Prostate gland (tissue), 2 donors: Measurements from ENCODE around the gene DNAH8. TPM values are rescaled to one million over a fixed set of nuclear protein-coding genes. Genes with fewer than 3 reads are reported as not detected.

Experiments used
- DNase-seq: peaks from one replicate; pipeline ENCODE4 v3.0.0-alpha.2; 2019; ENCODE audit warnings: low spot score
- H3K27ac ChIP-seq, 2 donors: fragments of 200-600 bp; sonication (generic); 2 replicates each; pipeline ENCODE4 v1.5.1; 2017 to 2019
- H3K27me3 ChIP-seq: fragments of 200-600 bp; sonication (generic); replicated peaks from 2 replicates; pipeline ENCODE4 v1.5.1; 2019; ENCODE audit not compliant: insufficient read depth
- H3K36me3 ChIP-seq, 2 donors: fragments of 200-600 bp; sonication (generic); 1 replicate in 1 of 2; 2 replicates in 1 of 2; pipeline versions ENCODE4 v1.5.1 to v1.8.1; 2017 to 2019
- H3K4me1 ChIP-seq: fragments of 200-600 bp; sonication (generic); replicated peaks from 2 replicates; pipeline ENCODE4 v1.5.1; 2019
- H3K4me3 ChIP-seq, 2 donors: fragments of 200-600 bp; sonication (generic); 2 replicates each; pipeline ENCODE4 v1.5.1; 2017 to 2019
- H3K9me3 ChIP-seq: fragments of 200-600 bp; sonication (generic); 2 replicates; pipeline ENCODE4 v1.5.1; 2017
- CTCF ChIP-seq, 4 experiments: fragments of 200-600 bp in 2 of 4; fragments of 450-650 bp in 2 of 4; sonication (generic) in 2 of 4; IDR thresholded peaks; 1 replicate in 3 of 4; 2 replicates in 1 of 4; pipeline ENCODE4 v1.5.1; 2016 to 2019; ENCODE audit warnings: antibody characterized with exemption in 4 of 4, mild to moderate bottlenecking in 2 of 4, moderate library complexity in 2 of 4
- POLR2A ChIP-seq: fragments of 450-650 bp; IDR thresholded peaks from one replicate; pipeline ENCODE4 v1.6.1; 2016; ENCODE audit warnings: antibody characterized with exemption, mild to moderate bottlenecking
- POLR2AphosphoS5 ChIP-seq: sonication (generic); formaldehyde crosslinking; IDR thresholded peaks from one replicate; pipeline ENCODE4 v1.6.1; 2017; ENCODE audit warnings: antibody characterized with exemption
- WGBS: methylation state at CpG from one replicate; pipeline ENCODE4 v1.1.5; 2018; 5-methylcytosine and 5-hydroxymethylcytosine counted together
- intact Hi-C: fragments of 100-400 bp; cut with DNase I; formaldehyde crosslinking; loops from one replicate; pipeline ENCODE4 v1.14.2; 2022
- total RNA-seq, 2 donors: library from RNA; depleted of rRNA; stranded (reverse); fragments of >200 nt; gene quantifications; one replicate each; pipeline ENCODE4 v1.1.0, GENCODE V29; 2016

Gene DNAH8
- total RNA-seq, 2 donors from 2014 or later: 0.36 to 3.6 TPM

GRCh38 chr6:38846844-38847243, 131.7 kb downstream of the DNAH8 start:
- intact Hi-C loops: no loop called here
- Histone ChIP-seq H3K9me3 (no peaks in the 10 kb centered on the region), H3K4me1 (no peaks in the 10 kb centered on the region), H3K4me3 (no peak overlapping the region), H3K27me3 (no peaks in the 10 kb centered on the region), H3K27ac (no peak overlapping the region), H3K36me3 (no peaks in the 10 kb centered on the region)
- DNase-seq: no peak
- TF ChIP-seq CTCF (IDR thresholded peaks at IDR 0.05) (no peak), POLR2A (no peak), POLR2AphosphoS5 (no peak)
- WGBS: 93% methylated on average over 1 of the region's 1 CpG

- Histone ChIP-seq H3K4me1 (no peaks in the 10 kb centered on the region), H3K4me3 (no peak overlapping the region), H3K9me3 (no peaks in the 10 kb centered on the region), H3K36me3 (no peaks in the 10 kb centered on the region), H3K27me3 (no peaks in the 10 kb centered on the region), H3K27ac (no peak overlapping the region)
- TF ChIP-seq POLR2AphosphoS5 (no peak), POLR2A (no peak), CTCF (IDR thresholded peaks at IDR 0.05) (no peak)
- intact Hi-C loops: no loop called here
- 95% methylated on average over 2 of the region's 2 CpGs for WGBS
- no peak for DNase-seq
These were observed 132.4 kb downstream of the DNAH8 start for GRCh38 chr6:38847497-38847896.

GRCh38 chr6:38848760-38849159, 133.6 kb downstream of the DNAH8 start:
- intact Hi-C loops: no loop called here
- no peaks in the 10 kb centered on the region for H3K36me3 ChIP-seq
- no peak for DNase-seq
- TF ChIP-seq POLR2AphosphoS5 (no peak), CTCF (IDR thresholded peaks at IDR 0.05) (no peak), POLR2A (no peak)
- H3K27me3 ChIP-seq: no peaks in the 10 kb centered on the region
- no peak overlapping the region for H3K27ac ChIP-seq
- H3K4me3 ChIP-seq: no peak overlapping the region
- H3K4me1 ChIP-seq: no peaks in the 10 kb centered on the region
- H3K9me3 ChIP-seq: no peaks in the 10 kb centered on the region
- 92% methylated on average over 2 of the region's 2 CpGs for WGBS

GRCh38 chr6:38852215-38852614, 137.1 kb downstream of the DNAH8 start:
- no peaks in the 10 kb centered on the region for H3K4me1 ChIP-seq
- TF ChIP-seq CTCF (IDR thresholded peaks at IDR 0.05) (no peak), POLR2A (no peak), POLR2AphosphoS5 (no peak)
- no peak overlapping the region for H3K4me3 ChIP-seq
- no peak for DNase-seq
- H3K27ac ChIP-seq: no peak overlapping the region
- no peaks in the 10 kb centered on the region for H3K36me3 ChIP-seq
- WGBS: 82% methylated on average over 3 of the region's 3 CpGs
- no peaks in the 10 kb centered on the region for H3K9me3 ChIP-seq
- H3K27me3 ChIP-seq: no peaks in the 10 kb centered on the region
- intact Hi-C loops: no loop called here

DNA sequence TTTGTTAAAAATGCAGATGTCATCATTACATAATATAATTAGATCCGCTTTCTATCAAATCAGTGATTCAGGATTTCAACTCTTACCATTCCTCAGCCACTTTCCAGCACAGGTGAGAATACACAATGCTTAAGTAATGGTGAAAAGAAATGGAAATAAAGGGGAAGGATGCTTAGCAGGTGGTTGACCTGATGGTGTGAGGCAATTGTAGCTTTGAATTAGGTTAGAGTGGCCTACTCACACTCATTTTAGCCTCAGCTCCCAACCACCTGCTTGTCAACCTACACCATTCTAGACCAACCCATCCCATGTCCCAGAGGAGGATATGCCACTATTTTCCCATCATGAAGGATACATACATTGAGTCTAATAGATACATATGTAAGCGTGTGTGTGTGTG, 138.1 kb downstream of the DNAH8 start:
- DNase-seq: no peak
- TF ChIP-seq CTCF (IDR thresholded peaks at IDR 0.05) (no peak), POLR2A (no peak), POLR2AphosphoS5 (no peak)
- Histone ChIP-seq H3K9me3 (no peaks in the 10 kb centered on the region), H3K27ac (no peak overlapping the region), H3K27me3 (no peaks in the 10 kb centered on the region), H3K4me1 (no peaks in the 10 kb centered on the region), H3K36me3 (no peaks in the 10 kb centered on the region), H3K4me3 (no peak overlapping the region)
- intact Hi-C loops: no loop called here
- 94% methylated on average over 2 of the region's 2 CpGs for WGBS
